Activated T-cell treated with anti-CD3 and anti-CD28 coated beads, Interleukin-2, amount 50 U/mL, for 24 hours (primary cell): Measurements from ENCODE around the gene NSL1.
"Not testable (repeated sequence)": the region's sequence is repeated elsewhere in the genome, so short reads cannot be mapped to it uniquely, and the experiment has no call there.

Experiments used
- DNase-seq: peaks from one replicate; pipeline ENCODE4 v3.0.0-alpha.2; 2020
- H3K27ac Mint-ChIP-seq: 2 replicates; pipeline ENCODE4 v1.8.0; 2020; ENCODE audit warnings: mild to moderate bottlenecking, mixed read lengths
- H3K27me3 Mint-ChIP-seq: 2 replicates; pipeline ENCODE4 v1.8.0; 2020; ENCODE audit warnings: mixed read lengths
- H3K36me3 Mint-ChIP-seq: 2 replicates; pipeline ENCODE4 v1.8.0; 2020; ENCODE audit warnings: low read depth, mixed read lengths
- H3K4me1 Mint-ChIP-seq: 2 replicates; pipeline ENCODE4 v1.8.0; 2020; ENCODE audit warnings: low read depth, mixed read lengths
- H3K4me3 Mint-ChIP-seq: 2 replicates; pipeline ENCODE4 v1.8.0; 2020; ENCODE audit warnings: mild to moderate bottlenecking, moderate library complexity, mixed read lengths
- H3K9me3 Mint-ChIP-seq: 2 replicates; pipeline ENCODE4 v1.8.0; 2020; ENCODE audit warnings: mixed read lengths

NSL1 gene

DNA sequence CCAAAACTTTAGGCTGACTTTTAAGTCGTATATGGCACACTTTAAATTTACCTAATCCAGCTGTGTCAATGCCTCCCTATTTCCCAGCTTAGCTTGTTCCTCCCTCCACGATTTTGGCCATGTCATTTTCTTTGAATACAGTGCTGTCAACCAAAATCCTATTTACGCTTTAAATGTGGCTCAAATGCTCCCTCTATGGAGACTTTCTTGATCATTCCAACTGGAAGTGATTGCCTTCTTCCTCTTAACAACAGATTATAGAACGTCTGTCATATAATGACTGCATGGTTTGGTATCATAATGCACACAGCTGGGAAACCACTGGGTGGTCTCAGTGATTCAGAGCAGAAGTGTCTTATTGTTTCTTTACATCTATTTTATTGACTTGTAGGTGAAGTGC is 73.1 kb downstream of the NSL1 start:
- H3K36me3 Mint-ChIP-seq: peaks cover 7% of the 10 kb centered on the region
- peaks cover 4% of the 10 kb centered on the region for H3K9me3 Mint-ChIP-seq
- DNase-seq: no peak

DNA sequence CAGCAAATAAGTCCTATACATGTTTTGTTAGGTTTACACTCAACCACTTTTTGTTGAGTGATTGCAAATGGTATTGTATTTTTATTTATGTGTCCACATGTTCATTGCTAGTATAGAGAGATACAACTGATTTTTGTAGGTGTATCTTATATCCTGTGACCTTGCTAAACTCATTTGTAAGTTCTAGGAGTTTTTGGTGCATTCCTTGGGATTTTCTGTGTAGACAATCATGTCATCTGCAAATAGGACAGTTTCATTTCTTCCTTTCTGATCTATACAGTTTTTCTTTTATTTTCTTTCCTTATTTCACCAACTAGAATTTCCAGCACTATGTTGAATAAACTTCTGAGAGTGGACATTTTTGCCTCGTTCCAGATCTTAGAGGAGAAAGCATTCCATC is 75.4 kb downstream of the NSL1 start:
- no peak overlapping the region for H3K4me3 Mint-ChIP-seq
- H3K4me1 Mint-ChIP-seq: peaks cover 45% of the 10 kb centered on the region

More for the DNA sequence above, 73.1 kb downstream of the NSL1 start:
- Mint-ChIP-seq H3K4me1 (peaks cover 46% of the 10 kb centered on the region), H3K4me3 (no peak overlapping the region), H3K27me3 (peaks cover 5% of the 10 kb centered on the region), H3K27ac (no peak overlapping the region)

DNA sequence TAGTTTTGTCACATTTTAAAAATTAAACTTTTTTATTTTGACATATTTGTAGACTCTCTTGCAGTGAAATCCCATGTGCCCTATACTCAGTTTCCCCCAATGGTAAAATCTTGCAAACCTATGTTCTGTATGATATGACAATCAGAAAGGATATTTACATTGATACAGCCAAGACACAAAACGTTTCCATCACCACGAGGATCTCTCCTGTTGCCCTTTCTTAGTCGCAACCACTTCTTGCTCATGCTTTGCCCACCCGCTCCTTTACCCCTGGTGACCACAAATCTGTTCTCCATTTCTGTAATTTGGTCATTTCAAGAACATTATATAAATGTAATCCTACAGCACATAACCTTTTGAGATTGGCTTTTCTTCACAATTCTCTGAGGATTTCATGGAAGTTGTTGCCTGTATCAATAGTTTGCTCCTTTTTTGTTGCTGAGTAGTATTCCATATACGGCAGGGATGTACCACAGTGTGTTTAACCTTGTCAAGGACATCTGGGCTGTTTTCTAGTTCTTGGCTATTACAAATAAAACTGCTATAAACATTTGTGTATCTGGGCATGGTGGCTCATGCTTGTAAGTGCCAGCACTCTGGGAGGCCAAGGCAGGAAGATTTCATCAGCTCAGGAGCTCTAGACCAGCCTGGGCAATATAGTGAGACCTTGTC is 78.0 kb downstream of the NSL1 start:
- Mint-ChIP-seq H3K4me3 (no peak overlapping the region), H3K4me1 (peaks cover 44% of the 10 kb centered on the region), H3K27ac (peak overlapping the region; percentile 96)

More for the DNA sequence above, 75.4 kb downstream of the NSL1 start:
- no peak overlapping the region for H3K27ac Mint-ChIP-seq
- DNase-seq: no peak
- H3K9me3 Mint-ChIP-seq: no peaks in the 10 kb centered on the region
- H3K36me3 Mint-ChIP-seq: no peaks in the 10 kb centered on the region
- peaks cover 5% of the 10 kb centered on the region for H3K27me3 Mint-ChIP-seq

DNA sequence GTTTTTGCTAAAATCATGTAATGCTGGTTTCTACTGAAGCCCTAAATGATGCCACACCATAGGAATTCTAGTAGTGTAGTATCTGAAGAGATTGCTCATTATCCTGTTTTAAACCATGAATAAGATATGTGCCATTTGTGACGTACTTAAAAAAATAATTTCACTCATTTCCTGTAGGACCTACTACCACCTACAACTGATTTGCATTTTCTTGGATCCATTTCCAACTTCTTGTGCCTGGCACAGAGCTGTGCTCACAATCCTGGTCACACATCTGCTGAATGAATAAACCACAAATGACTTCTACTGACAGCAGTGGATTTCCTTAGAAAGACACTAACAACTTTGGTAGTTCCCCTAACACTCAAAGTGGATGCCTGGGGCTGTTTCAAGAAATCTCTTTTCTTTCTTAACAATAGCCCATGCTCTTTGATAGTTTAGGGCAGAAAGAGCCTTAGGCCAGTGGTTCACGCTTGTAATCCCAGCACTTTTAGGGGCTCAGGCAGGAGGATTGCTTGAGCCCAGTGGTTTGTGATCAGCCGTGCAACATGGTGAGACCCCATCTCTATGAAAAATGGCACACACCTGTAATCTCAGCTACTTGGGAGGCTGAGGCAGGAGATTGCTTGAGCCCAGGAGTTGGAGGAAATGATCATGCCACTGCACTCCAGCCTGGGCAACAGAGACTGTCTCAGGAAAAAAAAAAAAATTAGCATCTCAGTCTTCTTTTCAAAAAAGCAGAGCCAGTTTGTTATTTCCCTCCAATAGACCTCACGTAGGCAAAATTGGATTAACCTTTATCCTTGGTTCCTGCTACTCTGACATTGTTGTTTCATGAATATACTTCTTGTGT is 78.9 kb downstream of the NSL1 start:
- no peaks in the 10 kb centered on the region for H3K9me3 Mint-ChIP-seq
- no peak for DNase-seq
- peak overlapping the region; percentile 96 for H3K27ac Mint-ChIP-seq
- H3K36me3 Mint-ChIP-seq: no peaks in the 10 kb centered on the region
- peak overlapping the region; percentile 36 for H3K4me3 Mint-ChIP-seq
- peaks cover 37% of the 10 kb centered on the region for H3K4me1 Mint-ChIP-seq
- no peaks in the 10 kb centered on the region for H3K27me3 Mint-ChIP-seq

More for the DNA sequence above, 78.0 kb downstream of the NSL1 start:
- Mint-ChIP-seq H3K9me3 (no peaks in the 10 kb centered on the region), H3K27me3 (peaks cover 5% of the 10 kb centered on the region), H3K36me3 (no peaks in the 10 kb centered on the region)
- no peak for DNase-seq

DNA sequence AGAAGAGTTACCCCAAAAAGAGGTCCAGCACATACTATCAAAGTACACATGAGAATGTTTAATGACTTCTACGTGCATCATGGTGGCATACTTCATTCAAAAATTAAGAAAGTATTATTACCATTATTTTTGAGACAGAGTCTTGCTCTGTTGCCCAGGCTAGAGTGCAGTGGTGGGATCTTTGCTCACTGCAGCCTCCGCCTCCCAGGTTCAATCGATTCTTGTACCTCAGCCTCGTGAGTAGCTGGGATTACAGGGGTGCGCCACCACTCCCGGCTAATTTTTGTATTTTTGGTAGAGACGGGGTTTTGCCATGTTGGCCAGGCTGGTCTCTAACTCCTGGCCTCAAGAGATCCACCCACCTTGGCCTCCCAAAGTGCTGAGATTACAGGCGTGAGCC is 79.6 kb downstream of the NSL1 start:
- H3K4me3 Mint-ChIP-seq, H3K9me3 Mint-ChIP-seq, H3K36me3 Mint-ChIP-seq, DNase-seq, H3K27me3 Mint-ChIP-seq: not testable (repeated sequence)
- H3K27ac Mint-ChIP-seq: peak overlapping the region; percentile 96
- peaks cover 33% of the 10 kb centered on the region for H3K4me1 Mint-ChIP-seq

DNA sequence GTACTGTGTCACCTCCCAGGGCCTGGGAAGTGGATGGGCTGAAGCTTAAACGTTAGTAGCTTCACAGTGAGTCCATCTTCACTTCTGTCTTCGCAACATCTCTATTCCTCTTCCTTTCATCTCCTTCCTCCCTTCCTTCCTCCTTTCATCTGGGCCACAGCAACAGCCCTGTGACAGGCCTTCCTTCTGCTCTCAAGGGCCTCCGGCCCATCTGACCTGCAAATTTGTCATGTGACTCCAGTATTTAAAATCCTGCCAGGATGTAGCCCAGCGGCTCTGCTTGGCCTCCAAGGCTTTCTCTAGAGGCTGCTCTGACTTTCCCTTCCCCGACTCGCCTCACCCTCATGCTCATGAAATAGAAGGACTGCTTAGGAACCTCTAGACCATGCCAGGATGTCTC is 81.0 kb downstream of the NSL1 start:
- Mint-ChIP-seq H3K27ac (no peak overlapping the region), H3K9me3 (no peaks in the 10 kb centered on the region), H3K4me3 (no peak overlapping the region), H3K36me3 (no peaks in the 10 kb centered on the region), H3K4me1 (peaks cover 31% of the 10 kb centered on the region), H3K27me3 (no peaks in the 10 kb centered on the region)
- no peak for DNase-seq

DNA sequence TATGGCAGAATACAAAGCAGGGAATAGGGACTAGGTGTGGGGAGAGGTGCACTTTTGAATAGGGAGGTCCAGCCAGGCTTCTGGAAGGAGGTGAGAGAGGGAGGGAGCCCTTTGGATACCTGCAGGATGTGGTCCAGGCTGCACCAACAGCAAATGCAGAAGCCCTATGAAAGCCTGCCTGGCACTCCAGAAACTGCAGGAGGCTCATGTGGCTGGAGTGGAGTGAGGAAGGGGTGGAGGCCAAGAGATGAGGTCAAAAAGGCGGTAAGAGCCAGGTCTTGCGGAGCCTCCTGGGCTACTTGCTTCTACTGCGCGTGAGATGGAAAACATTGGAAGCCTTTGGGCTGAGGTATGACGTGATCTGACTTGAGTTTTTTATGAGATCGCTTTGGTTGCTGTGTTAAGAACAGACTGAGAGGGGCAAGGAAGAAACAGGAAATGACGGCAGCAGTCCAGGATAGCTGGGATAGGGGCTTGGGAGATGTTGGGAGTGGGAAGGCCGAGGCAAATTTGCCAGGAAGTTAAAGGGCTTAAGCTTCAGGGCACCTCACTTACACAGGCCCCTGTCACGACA is 87.5 kb downstream of the NSL1 start:
- H3K27me3 Mint-ChIP-seq: peaks cover 6% of the 10 kb centered on the region
- DNase-seq: no peak
- peak overlapping the region; percentile 63 for H3K27ac Mint-ChIP-seq
- no peak overlapping the region for H3K4me3 Mint-ChIP-seq
- H3K4me1 Mint-ChIP-seq: peaks cover 48% of the 10 kb centered on the region
- H3K36me3 Mint-ChIP-seq: peaks cover 3% of the 10 kb centered on the region
- H3K9me3 Mint-ChIP-seq: no peaks in the 10 kb centered on the region

DNA sequence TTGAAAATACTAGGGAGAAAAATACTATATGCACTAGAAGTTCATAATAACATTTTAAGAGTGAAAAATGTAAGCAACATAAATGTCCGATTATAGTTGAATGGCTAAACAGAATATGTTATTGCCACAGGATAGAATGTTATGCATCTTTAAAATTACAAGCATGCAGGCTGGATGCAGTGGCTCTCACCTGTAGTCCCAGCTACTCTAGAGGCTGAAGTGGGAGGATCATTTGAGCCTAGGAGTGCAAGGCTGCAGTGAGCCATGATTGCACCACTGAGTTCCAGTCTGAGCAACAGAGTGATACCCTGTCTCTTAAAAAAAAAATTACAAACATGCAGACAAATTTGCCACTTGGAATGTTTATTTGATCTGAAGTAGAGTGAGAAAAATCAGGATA is 88.9 kb downstream of the NSL1 start:
- H3K4me1 Mint-ChIP-seq: peaks cover 60% of the 10 kb centered on the region
- no peak for DNase-seq
- H3K27ac Mint-ChIP-seq: no peak overlapping the region
- peaks cover 12% of the 10 kb centered on the region for H3K36me3 Mint-ChIP-seq
- peak overlapping the region; percentile 0 for H3K4me3 Mint-ChIP-seq
- no peaks in the 10 kb centered on the region for H3K9me3 Mint-ChIP-seq
- peaks cover 6% of the 10 kb centered on the region for H3K27me3 Mint-ChIP-seq

DNA sequence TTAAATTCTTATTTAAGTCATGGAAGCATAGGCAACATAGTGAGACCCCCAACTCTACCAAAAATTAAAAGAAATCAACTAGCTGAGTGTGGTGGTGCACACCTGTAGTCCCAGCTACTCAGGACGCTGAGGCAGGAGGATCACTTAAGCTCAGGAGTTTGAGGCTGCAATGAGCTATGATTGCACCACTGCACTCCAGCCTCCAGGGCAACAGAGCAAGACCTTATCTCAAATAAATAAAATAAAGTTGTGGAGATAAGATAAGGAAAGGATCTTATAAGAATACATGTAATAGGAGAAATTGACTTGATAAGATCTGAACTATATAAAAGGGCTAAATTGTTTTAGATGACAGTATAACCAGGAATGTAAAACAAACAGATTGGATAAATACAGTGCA is 89.7 kb downstream of the NSL1 start:
- peaks cover 6% of the 10 kb centered on the region for H3K27me3 Mint-ChIP-seq
- DNase-seq: no peak
- H3K9me3 Mint-ChIP-seq: no peaks in the 10 kb centered on the region
- H3K4me1 Mint-ChIP-seq: peaks cover 68% of the 10 kb centered on the region
- peak overlapping the region; percentile 88 for H3K4me3 Mint-ChIP-seq
- peaks cover 20% of the 10 kb centered on the region for H3K36me3 Mint-ChIP-seq
- peak overlapping the region; percentile 15 for H3K27ac Mint-ChIP-seq

DNA sequence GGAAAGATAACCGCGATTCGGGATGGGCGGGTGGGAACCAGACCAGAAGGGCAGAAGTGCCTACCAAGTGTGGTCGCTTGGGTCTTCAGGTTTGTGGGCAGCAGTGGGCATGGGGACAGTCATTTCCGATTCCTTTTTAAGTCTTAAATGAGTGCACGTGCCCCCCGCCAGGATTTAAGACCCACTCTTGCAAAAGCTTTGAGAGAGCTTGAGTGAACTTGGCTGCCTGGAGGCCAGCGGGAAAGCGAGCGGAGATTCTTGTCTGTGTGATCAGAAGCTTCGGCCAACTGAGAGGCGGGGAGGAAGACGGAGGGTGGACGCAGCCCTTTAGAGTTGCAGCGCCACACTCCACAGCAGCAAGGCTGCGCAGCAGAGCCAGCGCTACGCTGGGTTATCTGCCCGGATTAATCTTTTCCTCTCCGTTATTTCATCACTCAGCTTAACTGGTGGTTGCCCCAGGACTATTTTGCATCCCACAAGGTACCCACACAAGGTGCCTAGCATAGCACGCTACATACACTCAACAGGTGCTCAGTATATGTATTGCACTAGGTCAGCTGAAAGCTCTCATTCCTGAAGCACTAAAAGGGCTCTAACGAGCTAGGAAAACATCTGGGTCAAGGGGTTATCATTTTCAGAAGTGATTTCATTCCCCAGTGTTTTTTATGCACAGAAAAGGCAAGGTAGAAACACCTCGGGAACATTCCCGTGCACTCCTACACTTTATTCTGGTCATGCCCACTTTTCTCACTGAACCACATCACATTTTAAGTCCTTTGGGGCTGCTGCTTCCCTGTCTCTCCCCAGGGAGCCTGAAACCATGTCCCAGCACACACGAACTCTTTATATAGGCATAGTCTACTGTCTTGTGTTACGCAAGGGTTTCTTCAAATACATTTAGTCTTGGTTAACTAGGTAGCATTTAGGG is 90.4 kb downstream of the NSL1 start:
- Mint-ChIP-seq H3K4me3 (peak overlapping the region; percentile 88), H3K27ac (peak overlapping the region; percentile 92)

DNA sequence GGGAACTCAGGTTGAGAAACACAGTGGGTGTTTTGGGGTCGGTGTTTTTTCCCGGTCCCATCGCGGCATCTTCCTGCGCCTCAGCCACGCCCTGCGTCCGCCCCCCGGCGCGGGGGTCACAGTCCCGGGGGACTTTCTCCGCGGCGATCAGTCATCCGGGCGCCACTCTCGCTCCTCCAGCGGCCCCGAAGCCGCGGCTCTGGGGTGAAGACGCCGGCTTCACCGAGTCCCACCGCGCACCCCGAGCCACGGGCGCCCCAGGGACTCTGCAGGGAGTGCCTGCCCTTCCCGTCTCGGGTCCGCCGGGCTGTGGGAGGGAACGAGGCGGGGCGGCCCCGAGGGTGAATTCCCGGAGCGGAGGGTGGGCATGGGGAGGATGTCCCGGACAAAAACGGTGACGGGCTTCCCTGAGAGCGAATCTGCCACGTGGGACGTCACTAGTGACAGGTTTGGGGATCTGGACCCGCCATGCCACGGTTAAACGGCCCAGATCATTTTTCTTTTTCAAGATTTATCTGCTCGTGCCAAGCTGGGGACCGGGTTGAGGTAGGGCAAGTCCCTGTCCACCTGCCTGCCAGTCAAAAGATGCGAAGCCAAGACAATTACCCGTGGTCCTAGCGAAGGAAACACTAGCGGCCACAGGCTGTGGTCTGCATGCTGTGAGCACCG is 91.2 kb downstream of the NSL1 start:
- peak; percentile 84 for DNase-seq
- H3K4me3 Mint-ChIP-seq: peak overlapping the region; percentile 88
- peaks cover 6% of the 10 kb centered on the region for H3K27me3 Mint-ChIP-seq
- H3K4me1 Mint-ChIP-seq: peaks cover 76% of the 10 kb centered on the region
- H3K27ac Mint-ChIP-seq: peak overlapping the region; percentile 92
- H3K9me3 Mint-ChIP-seq: no peaks in the 10 kb centered on the region
- H3K36me3 Mint-ChIP-seq: peaks cover 35% of the 10 kb centered on the region

More for the DNA sequence above, 90.4 kb downstream of the NSL1 start:
- Mint-ChIP-seq H3K4me1 (peaks cover 73% of the 10 kb centered on the region), H3K9me3 (no peaks in the 10 kb centered on the region), H3K27me3 (peaks cover 6% of the 10 kb centered on the region), H3K36me3 (peaks cover 27% of the 10 kb centered on the region)
- peak; percentile 64 for DNase-seq

DNA sequence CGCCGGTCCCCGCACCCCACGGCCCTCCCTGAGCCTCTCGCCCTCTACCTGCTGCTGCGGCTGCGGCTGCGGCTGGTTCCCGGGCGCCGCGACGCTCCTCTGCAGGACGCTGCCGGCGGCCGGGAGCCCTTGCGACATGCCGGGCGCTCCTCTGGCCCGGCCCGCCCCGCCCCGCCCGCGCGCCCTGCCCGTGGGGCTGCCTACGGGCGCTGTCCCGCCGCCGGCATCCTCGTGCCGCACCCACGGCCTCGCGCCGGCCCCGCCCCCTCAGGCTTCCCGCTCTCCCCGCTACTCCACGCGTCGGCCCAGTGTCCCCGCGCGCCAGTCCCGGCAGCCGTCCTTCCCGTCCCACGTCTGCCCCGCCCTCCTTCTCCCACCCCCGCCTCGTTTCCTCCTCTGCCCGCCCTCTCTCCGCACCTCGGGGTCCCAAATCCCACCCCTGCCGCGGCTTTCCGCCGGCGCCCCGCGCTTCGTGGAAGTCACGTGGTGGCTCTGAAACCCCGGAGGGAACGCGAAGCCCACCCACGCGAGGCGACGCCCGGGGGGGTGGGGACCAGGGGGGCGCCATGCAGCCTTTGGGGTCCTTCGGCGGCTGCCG is 91.9 kb downstream of the NSL1 start, which contains the start of gene BATF3:
BATF3 (minus strand) TSS at position 216 of the 598 bp plus-strand sequence; CDS start at position 138, 78 bp downstream.
- peaks cover 41% of the 10 kb centered on the region for H3K36me3 Mint-ChIP-seq
- DNase-seq: no peak
- H3K27me3 Mint-ChIP-seq: peaks cover 6% of the 10 kb centered on the region
- no peaks in the 10 kb centered on the region for H3K9me3 Mint-ChIP-seq
- H3K4me3 Mint-ChIP-seq: peak within 1 kb of the TSS; percentile 88
- peak within 1 kb of the TSS; percentile 93 for H3K27ac Mint-ChIP-seq
- H3K4me1 Mint-ChIP-seq: peaks cover 72% of the 10 kb centered on the region

DNA sequence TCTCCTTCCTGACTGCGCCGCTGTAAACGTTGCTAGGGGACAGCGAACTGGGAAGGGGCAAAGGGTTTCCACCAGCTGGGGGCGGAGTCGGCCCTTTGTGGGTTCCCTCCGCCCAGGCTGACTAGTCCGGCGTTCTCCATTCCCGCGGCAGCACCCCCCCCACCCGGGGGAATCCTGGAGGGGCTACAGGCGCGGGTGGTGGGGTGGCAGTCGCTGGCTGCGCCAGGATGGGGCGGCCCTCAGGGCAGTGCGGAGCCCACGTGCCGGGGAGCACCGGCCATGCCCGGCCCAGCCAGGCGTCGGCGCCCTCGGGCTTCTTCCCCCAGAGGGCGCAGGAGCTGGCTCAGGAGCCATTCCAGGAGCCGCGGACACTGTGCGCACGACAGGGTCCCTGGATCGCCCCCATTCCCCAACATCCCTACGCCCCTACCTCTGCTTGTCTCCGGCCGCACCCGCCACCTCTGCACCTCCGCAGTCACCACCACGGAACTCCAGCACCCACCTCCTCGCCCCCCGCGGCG is 92.4 kb downstream of the NSL1 start:
- Mint-ChIP-seq H3K27me3 (peaks cover 6% of the 10 kb centered on the region), H3K27ac (peak overlapping the region; percentile 93), H3K4me1 (peaks cover 67% of the 10 kb centered on the region), H3K36me3 (peaks cover 47% of the 10 kb centered on the region), H3K4me3 (peak overlapping the region; percentile 88), H3K9me3 (no peaks in the 10 kb centered on the region)
- peak; percentile 78 for DNase-seq
